Cardiac muscle cell (in vitro differentiated cells and primary cell): Measurements from ENCODE around the gene POTEC. TPM values are rescaled to one million over a fixed set of nuclear protein-coding genes. Genes with fewer than 3 reads are reported as not detected.
"Not testable (repeated sequence)": the region's sequence is repeated elsewhere in the genome, so short reads cannot be mapped to it uniquely, and the experiment has no call there.

Experiments
- DNase-seq, 2 donors: peaks; one replicate each; pipeline versions ENCODE4 v3.0.0 to v3.0.0-alpha.2; 2010 to 2017; ENCODE audit warnings: low read depth in 1 of 2, low spot score in 1 of 2
- H3K27ac ChIP-seq: fragments of 200-600 bp; sonication (generic); 2 replicates; pipeline ENCODE4 v1.5.1; 2016
- H3K27me3 ChIP-seq: fragments of 200-600 bp; sonication (generic); 2 replicates; pipeline ENCODE4 v1.6.0; 2016; ENCODE audit warnings: control low read depth
- H3K36me3 ChIP-seq: fragments of 200-600 bp; sonication (generic); 2 replicates; pipeline ENCODE4 v1.5.1; 2016; ENCODE audit warnings: control low read depth
- H3K4me1 ChIP-seq: fragments of 200-600 bp; sonication (generic); 2 replicates; pipeline ENCODE4 v1.8.1; 2017; ENCODE audit warnings: low read depth, mild to moderate bottlenecking, mixed run types
- H3K4me3 ChIP-seq: fragments of 200-600 bp; sonication (generic); 2 replicates; pipeline ENCODE4 v1.5.1; 2016; ENCODE audit warnings: mild to moderate bottlenecking
- H3K9me3 ChIP-seq: fragments of 200-600 bp; sonication (generic); 2 replicates; pipeline ENCODE4 v1.5.1; 2017; ENCODE audit warnings: low read depth, mild to moderate bottlenecking, control low read depth
- polyA plus RNA-seq: library from polyadenylated mRNA; unstranded; fragments of >200 nt; fragmentation: Nextera tagmentation; extraction: Ambion mirVana; gene quantifications from 2 replicates; pipeline ENCODE4 v1.2.1, GENCODE V29; 2016
- total RNA-seq: library from RNA; depleted of rRNA; stranded (reverse); fragments of >200 nt; gene quantifications from 2 replicates; pipeline ENCODE4 v1.2.3, GENCODE V29; 2016

Gene POTEC
- total and polyA plus RNA-seq, 2 experiments from 2014 or later: not detected

- H3K27me3 ChIP-seq, H3K36me3 ChIP-seq, H3K9me3 ChIP-seq, H3K4me1 ChIP-seq, H3K27ac ChIP-seq, H3K4me3 ChIP-seq, DNase-seq: not testable (repeated sequence)
Measured at GRCh38 chr18:14474007-14474720, 69.2 kb downstream of the POTEC start.

GRCh38 chr18:14473250-14474006 is 70.0 kb downstream of the POTEC start:
- not testable (repeated sequence) for H3K36me3 ChIP-seq, H3K27me3 ChIP-seq, DNase-seq, H3K27ac ChIP-seq, H3K9me3 ChIP-seq, H3K4me1 ChIP-seq, H3K4me3 ChIP-seq

DNA sequence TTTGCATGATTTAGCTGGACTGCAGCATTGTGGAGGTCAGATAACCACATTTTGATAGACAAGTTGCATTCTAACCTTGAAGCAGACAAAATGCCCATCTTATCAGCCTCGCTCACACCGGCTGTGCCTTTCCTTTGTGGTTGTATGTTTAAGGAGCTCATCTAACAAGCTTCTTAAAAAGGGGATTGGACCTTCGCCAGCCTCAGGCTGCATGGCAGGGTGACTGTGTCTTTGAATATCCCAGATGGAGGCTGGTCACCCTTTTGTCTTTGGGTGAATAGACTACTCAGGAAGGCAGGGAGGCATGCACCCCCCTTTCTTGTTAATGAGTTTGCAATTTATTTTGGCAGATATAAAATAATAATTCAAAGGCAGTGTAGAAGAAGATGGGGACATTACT is 72.1 kb downstream of the POTEC start:
- H3K36me3 ChIP-seq, H3K4me1 ChIP-seq, H3K9me3 ChIP-seq: not testable (repeated sequence)

GRCh38 chr18:14470446-14470845 is 73.0 kb downstream of the POTEC start:
- not testable (repeated sequence) for H3K27ac ChIP-seq, H3K36me3 ChIP-seq, DNase-seq, H3K27me3 ChIP-seq, H3K9me3 ChIP-seq, H3K4me1 ChIP-seq, H3K4me3 ChIP-seq

More for the DNA sequence above, 72.1 kb downstream of the POTEC start:
- H3K27ac ChIP-seq, DNase-seq, H3K27me3 ChIP-seq, H3K4me3 ChIP-seq: not testable (repeated sequence)

DNA sequence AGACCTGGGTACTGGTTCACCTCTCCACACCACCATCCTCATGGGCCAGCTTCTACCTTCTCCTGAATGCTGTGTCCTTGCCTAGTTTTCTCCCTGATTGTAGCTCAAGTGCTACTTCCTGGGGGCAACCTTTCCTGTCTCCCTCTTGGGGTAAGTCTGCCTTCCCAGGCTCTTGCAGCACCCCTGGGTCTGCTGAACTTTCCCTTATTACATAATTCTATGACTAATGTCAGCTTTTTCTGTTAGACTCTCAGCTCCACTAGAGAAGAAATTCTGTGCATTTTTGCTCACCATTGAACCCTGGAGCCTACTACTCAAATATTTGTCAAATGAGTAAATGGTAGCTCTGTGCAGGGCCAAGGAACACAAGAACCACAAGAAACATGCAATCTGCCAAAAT is 73.4 kb downstream of the POTEC start:
- not testable (repeated sequence) for H3K4me1 ChIP-seq, DNase-seq, H3K27ac ChIP-seq, H3K4me3 ChIP-seq, H3K9me3 ChIP-seq, H3K27me3 ChIP-seq, H3K36me3 ChIP-seq

DNA sequence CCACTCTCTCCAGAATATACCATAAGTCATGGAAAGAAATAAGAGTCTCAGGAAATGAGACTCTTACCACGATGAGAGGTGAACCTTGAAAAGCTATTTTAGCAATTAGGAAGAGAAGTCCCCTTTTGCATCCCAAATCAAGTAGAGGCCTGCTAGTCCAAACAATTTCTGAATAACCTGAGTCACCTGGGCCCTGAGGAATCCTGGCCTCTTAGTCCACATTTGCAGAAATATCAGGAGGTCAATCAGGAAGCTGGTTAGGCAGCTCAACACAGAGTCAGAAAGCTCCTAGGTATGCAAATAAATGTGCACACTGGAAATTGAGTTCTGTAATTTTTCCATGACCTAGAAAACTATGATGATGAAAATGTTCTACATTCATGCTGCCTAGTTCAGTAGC is 77.4 kb downstream of the POTEC start:
- not testable (repeated sequence) for H3K27ac ChIP-seq, H3K4me3 ChIP-seq, H3K36me3 ChIP-seq, H3K9me3 ChIP-seq, H3K4me1 ChIP-seq, H3K27me3 ChIP-seq, DNase-seq

Other genes with a start within 250 kb of the POTEC start
- not detected in 2 replicates for gene ANKRD30B, start 204.6 kb upstream of the POTEC start, total RNA-seq
- gene ANKRD30B, start 204.6 kb upstream of the POTEC start, polyA plus RNA-seq: not detected in 2 replicates